Mesenchymal stem cell (in vitro differentiated cells and primary cell): ENCODE data around the gene GLIPR1.

ENCODE experiments used
- DNase-seq: peaks from one replicate; pipeline ENCODE4 v3.0.0-alpha.2; 2013
- H2AFZ ChIP-seq: one replicate; pipeline ENCODE4 v1.6.1; 2013; ENCODE audit warnings: low read depth, mild to moderate bottlenecking, control low read depth, inconsistent platforms, low read length, moderate library complexity
- H2AK5ac ChIP-seq: 2 replicates; pipeline ENCODE4 v1.6.1; 2013; ENCODE audit warnings: low read length, moderate library complexity, mild to moderate bottlenecking, inconsistent platforms; ENCODE audit not compliant: severe bottlenecking
- H2BK120ac ChIP-seq: one replicate; pipeline ENCODE4 v1.6.1; 2013; ENCODE audit warnings: low read depth, mild to moderate bottlenecking, inconsistent platforms, low read length, moderate library complexity
- H2BK12ac ChIP-seq, 2 experiments: one replicate each; pipeline ENCODE4 v1.6.1; 2013; ENCODE audit warnings: inconsistent platforms in 2 of 2, low read length in 2 of 2, mild to moderate bottlenecking in 2 of 2, moderate library complexity in 2 of 2, control low read depth in 1 of 2
- H2BK15ac ChIP-seq: one replicate; pipeline ENCODE4 v1.6.1; 2013; ENCODE audit warnings: mild to moderate bottlenecking, low read depth, inconsistent platforms; ENCODE audit not compliant: poor library complexity, severe bottlenecking
- H2BK5ac ChIP-seq: 2 replicates; pipeline ENCODE4 v1.6.1; 2013; ENCODE audit warnings: low read depth, mild to moderate bottlenecking, low read length, control low read depth, inconsistent platforms; ENCODE audit not compliant: poor library complexity, severe bottlenecking
- H3K14ac ChIP-seq, 2 experiments: one replicate each; pipeline ENCODE4 v1.6.1; 2013; ENCODE audit warnings: inconsistent platforms in 2 of 2, low read length in 2 of 2, control low read depth in 1 of 2, mild to moderate bottlenecking in 1 of 2, moderate library complexity in 1 of 2
- H3K18ac ChIP-seq, 2 experiments: one replicate each; pipeline ENCODE4 v1.6.1; 2013; ENCODE audit warnings: inconsistent platforms in 2 of 2, low read length in 2 of 2, control low read depth in 1 of 2, low read depth in 1 of 2, mild to moderate bottlenecking in 1 of 2
- H3K23ac ChIP-seq, 2 experiments: one replicate each; pipeline ENCODE4 v1.6.1; 2013; ENCODE audit warnings: inconsistent platforms in 2 of 2, low read length in 2 of 2, mild to moderate bottlenecking in 2 of 2, moderate library complexity in 2 of 2, control low read depth in 1 of 2
- H3K27ac ChIP-seq: 2 replicates; pipeline ENCODE4 v1.5.1; 2013; ENCODE audit warnings: mild to moderate bottlenecking, moderate library complexity, low read length, control low read depth, inconsistent platforms; ENCODE audit not compliant: poor library complexity, severe bottlenecking
- H3K27me3 ChIP-seq, 2 experiments: 2 replicates each; pipeline versions ENCODE4 v1.6.1 to v1.7.0; 2013; ENCODE audit warnings: low read length in 2 of 2, mild to moderate bottlenecking in 2 of 2, moderate library complexity in 2 of 2, control low read depth in 1 of 2, inconsistent platforms in 1 of 2; ENCODE audit not compliant: control insufficient read depth in 1 of 2, insufficient read depth in 1 of 2
- H3K36me3 ChIP-seq, 2 experiments: 2 replicates each; pipeline versions ENCODE4 v1.6.1 to v1.7.0; 2013; ENCODE audit warnings: low read length in 2 of 2, control low read depth in 1 of 2, inconsistent platforms in 1 of 2, low read depth in 1 of 2, mild to moderate bottlenecking in 1 of 2; ENCODE audit not compliant: insufficient read depth in 2 of 2, control insufficient read depth in 1 of 2
- H3K4ac ChIP-seq, 2 experiments: one replicate each; pipeline ENCODE4 v1.6.1; 2013; ENCODE audit warnings: inconsistent platforms in 2 of 2, low read length in 2 of 2, mild to moderate bottlenecking in 2 of 2, moderate library complexity in 2 of 2, control low read depth in 1 of 2, low read depth in 1 of 2
- H3K4me1 ChIP-seq: 2 replicates; pipeline ENCODE4 v1.6.1; 2013; ENCODE audit warnings: low read depth, low read length, control low read depth; ENCODE audit not compliant: control insufficient read depth, insufficient read depth
- H3K4me2 ChIP-seq: 2 replicates; pipeline ENCODE4 v1.6.1; 2013; ENCODE audit warnings: low read length, mild to moderate bottlenecking, inconsistent platforms; ENCODE audit not compliant: poor library complexity, severe bottlenecking
- H3K4me3 ChIP-seq, 2 experiments: 2 replicates each; pipeline versions ENCODE4 v1.5.1 to v1.7.0; 2013; ENCODE audit warnings: low read length in 2 of 2, mild to moderate bottlenecking in 2 of 2, control low read depth in 1 of 2, low read depth in 1 of 2; ENCODE audit not compliant: insufficient read depth in 1 of 2
- H3K79me1 ChIP-seq: replicated peaks from 2 replicates; pipeline ENCODE4 v1.6.1; 2013; ENCODE audit warnings: mild to moderate bottlenecking, control low read depth, low read length, inconsistent platforms; ENCODE audit not compliant: poor library complexity, severe bottlenecking
- H3K9ac ChIP-seq: 2 replicates; pipeline ENCODE4 v1.7.0; 2013; ENCODE audit warnings: mild to moderate bottlenecking, low read length, moderate library complexity
- H3K9me3 ChIP-seq: 2 replicates; pipeline ENCODE4 v1.7.0; 2013; ENCODE audit warnings: mild to moderate bottlenecking, low read length; ENCODE audit not compliant: control insufficient read depth
- H4K8ac ChIP-seq: one replicate; pipeline ENCODE4 v1.6.1; 2013; ENCODE audit warnings: inconsistent platforms, mild to moderate bottlenecking, low read length, moderate library complexity
- H4K91ac ChIP-seq: one replicate; pipeline ENCODE4 v1.6.1; 2013; ENCODE audit warnings: mild to moderate bottlenecking, low read length, inconsistent platforms
- WGBS: methylation state at CpG from one replicate; pipeline ENCODE4 v1.1.7; 2013; ENCODE audit warnings: mixed read lengths; 5-methylcytosine and 5-hydroxymethylcytosine counted together

Gene GLIPR1

GRCh38 chr12:75474116-75474515, 6.4 kb upstream of the GLIPR1 start:
- H3K4me3 ChIP-seq: no peak overlapping the region
- H3K9me3 ChIP-seq: no peaks in the 10 kb centered on the region
- no peaks in the 10 kb centered on the region for H3K79me1 ChIP-seq
- H2BK12ac ChIP-seq: no peak overlapping the region
- no peak overlapping the region for H4K8ac ChIP-seq
- H2BK5ac ChIP-seq: no peak overlapping the region
- DNase-seq: no peak
- H3K36me3 ChIP-seq: no peaks in the 10 kb centered on the region
- H3K14ac ChIP-seq: no peak overlapping the region
- H2BK15ac ChIP-seq: no peak overlapping the region
- no peaks in the 10 kb centered on the region for H3K27me3 ChIP-seq
- H3K23ac ChIP-seq: no peak overlapping the region
- H4K91ac ChIP-seq: no peak overlapping the region
- H3K18ac ChIP-seq: no peak overlapping the region
- H3K4me1 ChIP-seq: no peaks in the 10 kb centered on the region
- no peak overlapping the region for H3K27ac ChIP-seq
- no peak overlapping the region for H3K9ac ChIP-seq
- no peak overlapping the region for H2BK120ac ChIP-seq
- no peak overlapping the region for H2AK5ac ChIP-seq
- H3K4ac ChIP-seq: no peak overlapping the region
- H2AFZ ChIP-seq: no peak overlapping the region
- WGBS: 89% methylated on average over 1 of the region's 2 CpGs
- no peak overlapping the region for H3K4me2 ChIP-seq

- Histone ChIP-seq H2BK12ac (no peak overlapping the region), H3K18ac (no peak overlapping the region), H3K9me3 (no peaks in the 10 kb centered on the region), H3K23ac (no peak overlapping the region), H3K4ac (no peak overlapping the region), H2BK15ac (no peak overlapping the region), H3K4me1 (no peaks in the 10 kb centered on the region), H2BK120ac (no peak overlapping the region), H3K79me1 (no peaks in the 10 kb centered on the region), H3K27me3 (no peaks in the 10 kb centered on the region), H2AK5ac (no peak overlapping the region), H4K91ac (no peak overlapping the region), H3K4me2 (no peak overlapping the region), H3K9ac (no peak overlapping the region), H2BK5ac (no peak overlapping the region), H3K4me3 (no peak overlapping the region), H3K14ac (no peak overlapping the region), H2AFZ (no peak overlapping the region), H3K27ac (no peak overlapping the region), H4K8ac (no peak overlapping the region), H3K36me3 (no peaks in the 10 kb centered on the region)
- DNase-seq: no peak
- WGBS: no CpG with 5 or more reads among the region's 1 CpG
These were observed 4.5 kb upstream of the GLIPR1 start for GRCh38 chr12:75476071-75476470.

GRCh38 chr12:75477137-75477536, 3.4 kb upstream of the GLIPR1 start:
- Histone ChIP-seq H2BK5ac (no peak overlapping the region), H2AK5ac (no peak overlapping the region), H3K4me2 (no peak overlapping the region), H3K36me3 (no peaks in the 10 kb centered on the region), H3K18ac (no peak overlapping the region), H3K27ac (no peak overlapping the region), H3K79me1 (no peaks in the 10 kb centered on the region), H3K4me1 (no peaks in the 10 kb centered on the region), H3K9me3 (no peaks in the 10 kb centered on the region), H4K91ac (no peak overlapping the region), H2BK12ac (no peak overlapping the region), H3K23ac (no peak overlapping the region), H3K14ac (no peak overlapping the region), H2AFZ (no peak overlapping the region), H3K9ac (no peak overlapping the region), H4K8ac (no peak overlapping the region), H3K4ac (no peak overlapping the region), H2BK120ac (no peak overlapping the region), H3K4me3 (no peak overlapping the region), H3K27me3 (no peaks in the 10 kb centered on the region), H2BK15ac (no peak overlapping the region)
- DNase-seq: no peak
- WGBS: 94% methylated on average over 2 of the region's 2 CpGs

GRCh38 chr12:75478116-75478794, 2.3 kb upstream of the GLIPR1 start:
- no peak overlapping the region for H3K4me2 ChIP-seq
- H3K79me1 ChIP-seq: no peaks in the 10 kb centered on the region
- H3K36me3 ChIP-seq: no peaks in the 10 kb centered on the region
- no peak overlapping the region for H2AK5ac ChIP-seq
- H2BK12ac ChIP-seq: no peak overlapping the region
- H3K18ac ChIP-seq: no peak overlapping the region
- H4K91ac ChIP-seq: no peak overlapping the region
- no peak overlapping the region for H3K27ac ChIP-seq
- no peak overlapping the region for H3K14ac ChIP-seq
- H2AFZ ChIP-seq: no peak overlapping the region
- H2BK120ac ChIP-seq: no peak overlapping the region
- 73% methylated on average over 4 of the region's 5 CpGs for WGBS
- peaks cover 1% of the 10 kb centered on the region for H3K4me1 ChIP-seq
- H2BK15ac ChIP-seq: no peak overlapping the region
- H3K23ac ChIP-seq: no peak overlapping the region
- peak; percentile 46 for DNase-seq
- H3K27me3 ChIP-seq: no peaks in the 10 kb centered on the region
- no peak overlapping the region for H3K4ac ChIP-seq
- H3K9ac ChIP-seq: peak overlapping the region; percentile 68
- no peak overlapping the region for H4K8ac ChIP-seq
- no peak overlapping the region for H2BK5ac ChIP-seq
- no peak overlapping the region for H3K4me3 ChIP-seq
- no peaks in the 10 kb centered on the region for H3K9me3 ChIP-seq
